DOHH2 (cell line): Measurements from ENCODE around the gene C15orf62.

Source experiments
- H3F3A ChIP-seq: fragments of 200-600 bp; sonication (generic), shearing (Covaris generic); 2 replicates; pipeline ENCODE4 v1.6.0; 2016; ENCODE audit warnings: antibody characterized with exemption, mild to moderate bottlenecking; ENCODE audit not compliant: control insufficient read depth, insufficient read depth
- H3K27ac ChIP-seq: fragments of 200-600 bp; sonication (generic); 2 replicates; pipeline ENCODE4 v1.5.1; 2014; ENCODE audit warnings: low read depth, mild to moderate bottlenecking, low read length, moderate library complexity
- H3K27me3 ChIP-seq: fragments of 200-600 bp; sonication (generic); 2 replicates; pipeline ENCODE4 v1.6.1; 2014; ENCODE audit warnings: mild to moderate bottlenecking, low read length, mixed read lengths; ENCODE audit not compliant: control insufficient read depth
- H3K36me3 ChIP-seq: fragments of 200-600 bp; sonication (generic); 2 replicates; pipeline ENCODE4 v1.6.1; 2014; ENCODE audit warnings: mild to moderate bottlenecking, low read length, moderate library complexity, mixed read lengths; ENCODE audit not compliant: control insufficient read depth
- H3K4me1 ChIP-seq: fragments of 200-600 bp; sonication (generic); 2 replicates; pipeline ENCODE4 v1.6.1; 2014; ENCODE audit warnings: mild to moderate bottlenecking, low read length, mixed read lengths; ENCODE audit not compliant: control insufficient read depth
- H3K4me2 ChIP-seq: fragments of 200-600 bp; sonication (generic); 2 replicates; pipeline ENCODE4 v1.6.0; 2014; ENCODE audit warnings: mild to moderate bottlenecking, low read length, moderate library complexity
- H3K4me3 ChIP-seq: fragments of 200-600 bp; sonication (generic); 2 replicates; pipeline ENCODE4 v1.5.1; 2014; ENCODE audit warnings: mild to moderate bottlenecking, low read length, mixed read lengths
- H3K79me2 ChIP-seq: fragments of 200-600 bp; sonication (generic); 2 replicates; pipeline ENCODE4 v1.6.1; 2014; ENCODE audit warnings: mild to moderate bottlenecking, low read length, mixed read lengths; ENCODE audit not compliant: control insufficient read depth
- H3K9me2 ChIP-seq: fragments of 200-600 bp; sonication (generic); replicated peaks from 2 replicates; pipeline ENCODE4 v1.6.1; 2014; ENCODE audit warnings: mild to moderate bottlenecking, low read length, mixed read lengths; ENCODE audit not compliant: control insufficient read depth
- H3K9me3 ChIP-seq: fragments of 200-600 bp; sonication (generic); 2 replicates; pipeline ENCODE4 v1.6.1; 2014; ENCODE audit warnings: antibody characterized with exemption, low read length, mixed read lengths; ENCODE audit not compliant: control insufficient read depth, insufficient read depth
- H4K20me1 ChIP-seq: fragments of 200-600 bp; sonication (generic); 2 replicates; pipeline ENCODE4 v1.6.0; 2014; ENCODE audit warnings: low read depth, mild to moderate bottlenecking, antibody characterized with exemption, low read length, moderate library complexity; ENCODE audit not compliant: control insufficient read depth, insufficient read depth
- CTCF ChIP-seq: fragments of 200-600 bp; sonication (generic); IDR thresholded peaks from one replicate; pipeline ENCODE4 v1.5.1; 2014; ENCODE audit warnings: antibody characterized with exemption, mild to moderate bottlenecking, low read depth, low read length; ENCODE audit not compliant: poor library complexity, severe bottlenecking
- EZH2phosphoT487 ChIP-seq: fragments of 200-600 bp; sonication (generic); IDR thresholded peaks from 2 replicates; pipeline ENCODE4 v1.6.1; 2017; ENCODE audit warnings: borderline replicate concordance, mild to moderate bottlenecking, antibody characterized with exemption, low read length, moderate library complexity, mixed read lengths

C15orf62 gene

DNA sequence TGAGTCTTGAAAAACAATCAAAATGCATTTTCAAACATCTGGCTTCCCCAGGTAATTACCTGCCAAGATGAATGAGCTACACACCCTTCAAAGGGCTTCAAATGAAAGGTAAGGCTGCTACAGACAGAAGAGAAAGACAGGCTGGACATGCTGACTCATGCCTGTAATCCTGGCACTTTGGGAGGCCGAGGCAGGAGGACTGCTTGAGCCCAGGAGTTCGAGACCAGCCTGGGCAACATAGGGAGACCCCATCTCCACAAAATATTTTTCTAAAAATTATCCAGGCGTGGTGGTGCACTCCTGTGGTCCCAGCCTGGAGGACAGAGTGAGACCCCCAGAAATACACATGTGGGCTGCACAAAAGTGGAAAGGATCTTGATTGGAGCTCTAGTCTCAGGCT lies 22.6 kb downstream of the C15orf62 start:
- Histone ChIP-seq H4K20me1 (0 out of 2 replicates have a peak, but pooled peaks cover 4% of the 10 kb centered on the region), H3K9me3 (no peaks in the 10 kb centered on the region), H3F3A (no peaks in the 10 kb centered on the region), H3K27me3 (no peaks in the 10 kb centered on the region), H3K27ac (no peak overlapping the region), H3K4me1 (no peaks in the 10 kb centered on the region), H3K9me2 (no peaks in the 10 kb centered on the region), H3K79me2 (peaks cover 19% of the 10 kb centered on the region), H3K36me3 (0 out of 2 replicates have a peak, but pooled peaks cover 2% of the 10 kb centered on the region), H3K4me3 (no peak overlapping the region), H3K4me2 (no peak overlapping the region)
- TF ChIP-seq CTCF = no peak
- TF ChIP-seq EZH2phosphoT487 = no peak

GRCh38 chr15:40793216-40793989 lies 23.6 kb downstream of the C15orf62 start:
- no peaks in the 10 kb centered on the region for H3K9me3 ChIP-seq
- H3K36me3 ChIP-seq = 0 out of 2 replicates have a peak, but pooled peaks cover 2% of the 10 kb centered on the region
- H3K27me3 ChIP-seq = no peaks in the 10 kb centered on the region
- 0 out of 2 replicates have a peak, but pooled peaks cover 4% of the 10 kb centered on the region for H4K20me1 ChIP-seq
- TF ChIP-seq CTCF (no peak), EZH2phosphoT487 (no peak)
- 0 out of 2 replicates have a peak, but pooled peaks cover 3% of the 10 kb centered on the region for H3F3A ChIP-seq
- H3K4me2 ChIP-seq = no peak overlapping the region
- no peaks in the 10 kb centered on the region for H3K4me1 ChIP-seq
- no peak overlapping the region for H3K4me3 ChIP-seq
- no peak overlapping the region for H3K27ac ChIP-seq
- H3K9me2 ChIP-seq = no peaks in the 10 kb centered on the region
- H3K79me2 ChIP-seq = peaks cover 17% of the 10 kb centered on the region

DNA sequence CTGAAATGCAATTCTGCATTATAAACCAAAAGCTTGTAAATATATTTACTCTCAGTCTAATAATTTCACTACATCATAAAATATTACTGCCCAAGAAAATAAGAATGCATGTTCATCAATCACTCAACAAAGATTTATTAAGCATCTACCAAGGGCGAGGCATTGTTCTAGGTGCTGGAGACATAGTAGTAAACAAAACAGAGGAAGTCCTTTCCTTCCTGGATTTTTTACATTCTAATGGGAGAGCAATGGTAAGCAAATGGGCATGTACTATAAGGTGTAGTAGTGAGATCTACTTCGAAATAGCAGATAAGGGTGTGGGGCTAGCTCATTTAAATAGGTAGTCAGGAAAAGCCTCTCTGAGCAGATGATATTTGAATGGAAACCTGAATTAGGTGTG lies 26.3 kb downstream of the C15orf62 start:
- no peak overlapping the region for H3K27ac ChIP-seq
- TF ChIP-seq EZH2phosphoT487 (no peak), CTCF (no peak)
- no peaks in the 10 kb centered on the region for H3K9me3 ChIP-seq
- H3F3A ChIP-seq = 0 out of 2 replicates have a peak, but pooled peaks cover 3% of the 10 kb centered on the region
- H3K36me3 ChIP-seq = 0 out of 2 replicates have a peak, but pooled peaks cover 2% of the 10 kb centered on the region
- 0 out of 2 replicates have a peak, but pooled peaks cover 4% of the 10 kb centered on the region for H4K20me1 ChIP-seq
- peaks cover 20% of the 10 kb centered on the region for H3K79me2 ChIP-seq
- H3K9me2 ChIP-seq = no peaks in the 10 kb centered on the region
- no peaks in the 10 kb centered on the region for H3K27me3 ChIP-seq
- H3K4me3 ChIP-seq = no peak overlapping the region
- no peaks in the 10 kb centered on the region for H3K4me1 ChIP-seq
- H3K4me2 ChIP-seq = no peak overlapping the region
